ENCODE data around the gene PRKCE. TPM values are rescaled to one million over a fixed set of nuclear protein-coding genes. Genes with fewer than 3 reads are reported as not detected.
A peak's percentile ranks its signal among the peaks of the same experiment; 100 is the strongest.

Gene PRKCE
- total and polyA plus RNA-seq, 2 experiments from 2014 or later, result 9.6 to 11.9 TPM

GRCh38 chr2:45957533-45958227, 306.2 kb downstream of the PRKCE start:
- no peak overlapping the region for H3K4me2 ChIP-seq
- H3K4me3 ChIP-seq, result no peak overlapping the region
- TF ChIP-seq EZH2 (IDR thresholded peaks at IDR 0.05; ENCODE audit: borderline replicate concordance) (no peak), EZH2phosphoT487 (IDR thresholded peaks at IDR 0.05; ENCODE audit: low read depth, severe bottlenecking, unreplicated experiment) (no peak), CTCF (IDR thresholded peaks at IDR 0.05; ENCODE audit: poor library complexity) (no peak)
- DNase-seq (ENCODE audit: low spot score), result no peak
- H3K27ac ChIP-seq, result no peak overlapping the region
- no peaks in the 10 kb centered on the region for H3K79me2 ChIP-seq
- H3K9me3 ChIP-seq (ENCODE audit: low read depth), result no peaks in the 10 kb centered on the region
- H2AFZ ChIP-seq, result no peak overlapping the region
- 93% methylated on average over 4 of the region's 4 CpGs for WGBS (ENCODE audit: low lambda C conversion rate, missing lambda C conversion rate)
- peaks cover 29% of the 10 kb centered on the region for H3K4me1 ChIP-seq (ENCODE audit: insufficient read depth)
- no peaks in the 10 kb centered on the region for H4K20me1 ChIP-seq (ENCODE audit: insufficient read depth, poor library complexity, severe bottlenecking)
- no peaks in the 10 kb centered on the region for H3K9me2 ChIP-seq (replicated peaks; ENCODE audit: insufficient read depth)
- no peaks in the 10 kb centered on the region for H3K36me3 ChIP-seq (replicated peaks; ENCODE audit: insufficient read depth, low read depth)
- no peaks in the 10 kb centered on the region for H3K27me3 ChIP-seq

GRCh38 chr2:45960057-45960863, 308.8 kb downstream of the PRKCE start:
- no peaks in the 10 kb centered on the region for H3K9me2 ChIP-seq (replicated peaks; ENCODE audit: insufficient read depth)
- WGBS (ENCODE audit: low lambda C conversion rate, missing lambda C conversion rate), result 79% methylated on average over 8 of the region's 8 CpGs
- H3K36me3 ChIP-seq (replicated peaks; ENCODE audit: insufficient read depth, low read depth), result no peaks in the 10 kb centered on the region
- H3K79me2 ChIP-seq, result no peaks in the 10 kb centered on the region
- H3K27ac ChIP-seq, result peak overlapping the region; percentile 60
- no peak overlapping the region for H2AFZ ChIP-seq
- H3K27me3 ChIP-seq, result no peaks in the 10 kb centered on the region
- no peak overlapping the region for H3K4me3 ChIP-seq
- TF ChIP-seq EZH2 (IDR thresholded peaks at IDR 0.05; ENCODE audit: borderline replicate concordance), result no peak
- no peak for TF ChIP-seq CTCF (IDR thresholded peaks at IDR 0.05; ENCODE audit: poor library complexity)
- no peak for TF ChIP-seq EZH2phosphoT487 (IDR thresholded peaks at IDR 0.05; ENCODE audit: low read depth, severe bottlenecking, unreplicated experiment)
- H3K4me2 ChIP-seq, result no peak overlapping the region
- DNase-seq (ENCODE audit: low spot score), result peak; percentile 27
- H3K4me1 ChIP-seq (ENCODE audit: insufficient read depth), result peaks cover 41% of the 10 kb centered on the region
- no peaks in the 10 kb centered on the region for H4K20me1 ChIP-seq (ENCODE audit: insufficient read depth, poor library complexity, severe bottlenecking)
- no peaks in the 10 kb centered on the region for H3K9me3 ChIP-seq (ENCODE audit: low read depth)

GRCh38 chr2:45962177-45962921, 310.9 kb downstream of the PRKCE start:
- Histone ChIP-seq H3K9me3 (ENCODE audit: low read depth) (no peaks in the 10 kb centered on the region), H3K4me3 (no peak overlapping the region), H2AFZ (no peak overlapping the region), H3K27me3 (no peaks in the 10 kb centered on the region), H3K36me3 (replicated peaks; ENCODE audit: insufficient read depth, low read depth) (no peaks in the 10 kb centered on the region), H3K4me2 (peak overlapping the region; percentile 10), H3K27ac (peak overlapping the region; percentile 42), H3K4me1 (ENCODE audit: insufficient read depth) (peaks cover 41% of the 10 kb centered on the region), H4K20me1 (ENCODE audit: insufficient read depth, poor library complexity, severe bottlenecking) (no peaks in the 10 kb centered on the region), H3K79me2 (no peaks in the 10 kb centered on the region), H3K9me2 (replicated peaks; ENCODE audit: insufficient read depth) (no peaks in the 10 kb centered on the region)
- peak; percentile 60 for DNase-seq (ENCODE audit: low spot score)
- TF ChIP-seq CTCF (IDR thresholded peaks at IDR 0.05; ENCODE audit: poor library complexity) (no peak), EZH2phosphoT487 (IDR thresholded peaks at IDR 0.05; ENCODE audit: low read depth, severe bottlenecking, unreplicated experiment) (no peak), EZH2 (IDR thresholded peaks at IDR 0.05; ENCODE audit: borderline replicate concordance) (no peak)
- 49% methylated on average over 7 of the region's 7 CpGs for WGBS (ENCODE audit: low lambda C conversion rate, missing lambda C conversion rate)
